Activated naive CD4-positive, alpha-beta T cell treated with anti-CD3 and anti-CD28 coated beads, Interleukin-2, amount 50 U/mL, for 24 hours (primary cell): ENCODE measurements around the gene PALD1.
A peak's percentile ranks its signal among the peaks of the same experiment; 100 is the strongest.
"Not testable (repeated sequence)": the region's sequence is repeated elsewhere in the genome, so short reads cannot be mapped to it uniquely, and the experiment has no call there.

Experiments used
- H3K27ac Mint-ChIP-seq: one replicate; pipeline ENCODE4 v1.8.0; 2021; ENCODE audit warnings: mild to moderate bottlenecking, mixed read lengths
- H3K27me3 Mint-ChIP-seq: one replicate; pipeline ENCODE4 v1.8.0; 2021; ENCODE audit warnings: mixed read lengths
- H3K36me3 Mint-ChIP-seq: one replicate; pipeline ENCODE4 v1.8.0; 2021; ENCODE audit warnings: mixed read lengths
- H3K4me1 Mint-ChIP-seq: one replicate; pipeline ENCODE4 v1.8.0; 2021; ENCODE audit warnings: mixed read lengths
- H3K4me3 Mint-ChIP-seq: one replicate; pipeline ENCODE4 v1.8.0; 2021; ENCODE audit warnings: mild to moderate bottlenecking, mixed read lengths
- H3K9me3 Mint-ChIP-seq: one replicate; pipeline ENCODE4 v1.8.0; 2021; ENCODE audit warnings: mixed read lengths

Gene PALD1

DNA sequence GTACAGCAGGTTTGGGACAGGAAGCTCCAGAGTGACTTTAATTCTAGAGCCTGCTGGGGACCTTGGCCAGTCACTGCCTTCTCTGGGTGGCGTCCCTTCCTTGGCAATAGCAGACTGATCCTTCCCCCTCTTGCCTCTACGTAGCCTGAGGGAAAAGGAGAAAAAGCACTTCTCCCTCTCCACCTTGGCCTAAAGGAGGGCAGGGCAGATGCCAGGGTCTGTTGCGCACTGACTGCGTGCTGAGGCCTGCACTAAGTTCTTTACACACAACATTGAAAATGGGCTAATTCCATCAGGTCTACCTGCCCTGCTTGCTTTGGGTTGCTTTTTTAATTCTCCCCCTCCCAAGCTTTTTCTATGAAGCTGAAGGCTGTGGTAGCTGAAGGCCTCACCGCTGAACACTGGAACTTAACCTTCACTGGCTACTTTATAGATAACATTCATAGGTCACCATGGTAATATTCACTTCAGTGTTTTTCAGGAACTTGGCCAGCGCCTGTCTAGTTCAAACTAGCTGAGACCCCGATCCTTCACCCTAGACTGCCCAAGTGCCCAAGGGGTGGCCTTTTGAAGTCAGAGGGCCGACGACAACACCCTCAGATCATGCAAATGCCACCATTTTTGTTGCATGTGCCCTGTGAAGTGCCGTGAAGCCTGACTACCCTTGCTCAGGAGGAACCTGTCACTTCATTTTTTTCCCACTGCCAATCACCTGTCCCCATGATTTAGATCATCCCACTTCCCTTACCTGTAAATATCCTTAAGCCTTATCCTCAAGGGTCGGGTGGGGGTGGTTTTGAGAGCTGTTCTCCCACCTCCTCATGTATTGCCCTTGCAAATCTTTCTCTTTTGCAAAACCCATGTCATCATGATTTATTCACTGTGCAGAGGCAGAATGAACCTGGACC, 95.3 kb downstream of the PALD1 start:
- H3K9me3 Mint-ChIP-seq: no peaks in the 10 kb centered on the region
- peaks cover 35% of the 10 kb centered on the region for H3K4me1 Mint-ChIP-seq
- no peak overlapping the region for H3K27ac Mint-ChIP-seq
- H3K4me3 Mint-ChIP-seq: no peak overlapping the region
- H3K36me3 Mint-ChIP-seq: no peaks in the 10 kb centered on the region
- H3K27me3 Mint-ChIP-seq: no peaks in the 10 kb centered on the region

GRCh38 chr10:70575486-70575873, 96.9 kb downstream of the PALD1 start:
- Mint-ChIP-seq H3K36me3 (no peaks in the 10 kb centered on the region), H3K9me3 (no peaks in the 10 kb centered on the region), H3K27ac (peak overlapping the region; percentile 1), H3K4me1 (peaks cover 50% of the 10 kb centered on the region), H3K27me3 (no peaks in the 10 kb centered on the region), H3K4me3 (no peak overlapping the region)

DNA sequence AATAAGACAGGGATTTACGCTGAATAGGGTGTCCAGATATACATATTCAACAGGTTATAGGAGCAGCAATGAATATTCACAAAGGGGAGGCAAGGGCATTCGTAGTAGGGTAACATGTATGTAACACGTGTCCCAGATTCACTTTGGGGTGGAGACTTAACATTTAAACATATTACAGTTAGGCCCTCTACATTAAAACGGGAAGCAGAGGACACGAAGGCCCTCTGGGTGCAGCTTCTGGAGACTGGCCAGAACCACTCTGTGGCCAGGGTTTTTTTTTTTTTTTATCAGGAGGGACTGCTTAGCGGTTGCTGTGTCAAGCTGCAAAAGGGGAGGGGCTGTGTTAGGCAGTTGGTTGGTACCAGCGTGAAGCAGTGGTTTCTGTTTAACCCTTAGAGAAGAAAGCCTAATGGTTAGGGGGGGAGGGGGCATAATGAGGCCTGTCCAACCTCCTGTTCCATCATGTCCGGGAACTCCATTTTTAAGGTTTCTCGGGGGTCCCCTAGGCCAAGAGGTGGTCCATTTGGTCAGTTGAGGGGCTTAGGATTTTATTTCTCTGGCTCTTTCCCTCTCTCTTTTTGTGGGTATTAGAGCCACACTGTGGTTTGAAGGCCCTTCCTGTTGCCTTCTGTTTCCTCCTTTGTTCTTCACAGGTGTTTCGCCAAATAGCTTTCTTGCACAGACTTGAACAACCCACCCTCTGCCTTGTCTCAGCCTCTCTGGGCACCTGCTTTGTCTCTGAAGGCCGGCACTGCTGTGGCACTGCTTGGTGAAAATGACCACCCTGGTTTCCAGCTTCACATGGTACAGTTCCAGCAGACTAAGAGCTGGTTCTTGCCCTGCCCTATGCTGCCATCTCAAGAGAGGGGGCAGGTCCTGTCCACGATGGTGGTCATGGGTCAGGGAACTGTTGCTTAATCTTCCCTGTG, 97.6 kb downstream of the PALD1 start:
- H3K4me3 Mint-ChIP-seq: no peak overlapping the region
- H3K27me3 Mint-ChIP-seq: no peaks in the 10 kb centered on the region
- peak overlapping the region; percentile 1 for H3K27ac Mint-ChIP-seq
- H3K36me3 Mint-ChIP-seq: no peaks in the 10 kb centered on the region
- H3K9me3 Mint-ChIP-seq: no peaks in the 10 kb centered on the region
- H3K4me1 Mint-ChIP-seq: peaks cover 50% of the 10 kb centered on the region

DNA sequence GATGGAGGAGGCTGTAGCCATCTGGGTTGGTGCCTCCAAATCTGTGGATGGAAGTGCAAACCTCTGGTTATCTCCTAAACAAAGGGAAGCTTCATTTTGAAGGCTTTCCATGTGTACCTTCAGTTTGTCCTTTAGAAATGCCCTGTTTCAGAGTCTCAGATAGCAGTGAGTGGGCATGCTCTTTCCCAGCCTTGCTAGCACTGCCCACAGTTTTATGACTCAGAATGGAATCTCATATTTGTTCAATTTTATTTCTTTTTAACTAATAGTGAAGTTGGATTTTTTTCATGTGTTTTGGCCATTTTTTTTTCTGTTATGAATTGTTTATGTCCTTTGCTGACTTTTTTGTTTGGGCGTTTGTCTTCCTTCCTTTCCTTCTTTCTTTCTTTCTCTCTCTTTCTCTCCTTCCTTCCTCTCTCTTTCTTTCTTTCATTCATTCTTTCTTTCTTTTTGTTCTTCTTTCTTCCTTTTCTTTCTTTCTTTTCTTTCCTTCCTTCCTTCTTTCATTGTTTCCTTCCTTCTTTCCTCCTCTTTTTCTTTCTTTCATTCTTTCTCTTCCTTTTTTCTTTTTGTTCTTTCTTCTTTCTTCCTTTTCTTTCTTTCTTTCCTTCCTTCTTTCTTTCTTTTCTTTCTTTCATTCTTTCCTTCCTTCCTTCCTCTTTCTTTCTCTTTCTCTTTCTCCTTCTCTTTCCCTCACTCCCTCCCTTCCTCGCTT, 98.4 kb downstream of the PALD1 start:
- H3K4me3 Mint-ChIP-seq: peak overlapping the region; percentile 7
- H3K4me1 Mint-ChIP-seq: peaks cover 50% of the 10 kb centered on the region
- H3K36me3 Mint-ChIP-seq: no peaks in the 10 kb centered on the region
- no peaks in the 10 kb centered on the region for H3K9me3 Mint-ChIP-seq
- no peaks in the 10 kb centered on the region for H3K27me3 Mint-ChIP-seq
- H3K27ac Mint-ChIP-seq: peak overlapping the region; percentile 43

- peak overlapping the region; percentile 64 for H3K4me3 Mint-ChIP-seq
- no peaks in the 10 kb centered on the region for H3K27me3 Mint-ChIP-seq
- no peaks in the 10 kb centered on the region for H3K9me3 Mint-ChIP-seq
- peaks cover 50% of the 10 kb centered on the region for H3K4me1 Mint-ChIP-seq
- peak overlapping the region; percentile 43 for H3K27ac Mint-ChIP-seq
- H3K36me3 Mint-ChIP-seq: no peaks in the 10 kb centered on the region
Observed at GRCh38 chr10:70578371-70578947, 99.9 kb downstream of the PALD1 start.

DNA sequence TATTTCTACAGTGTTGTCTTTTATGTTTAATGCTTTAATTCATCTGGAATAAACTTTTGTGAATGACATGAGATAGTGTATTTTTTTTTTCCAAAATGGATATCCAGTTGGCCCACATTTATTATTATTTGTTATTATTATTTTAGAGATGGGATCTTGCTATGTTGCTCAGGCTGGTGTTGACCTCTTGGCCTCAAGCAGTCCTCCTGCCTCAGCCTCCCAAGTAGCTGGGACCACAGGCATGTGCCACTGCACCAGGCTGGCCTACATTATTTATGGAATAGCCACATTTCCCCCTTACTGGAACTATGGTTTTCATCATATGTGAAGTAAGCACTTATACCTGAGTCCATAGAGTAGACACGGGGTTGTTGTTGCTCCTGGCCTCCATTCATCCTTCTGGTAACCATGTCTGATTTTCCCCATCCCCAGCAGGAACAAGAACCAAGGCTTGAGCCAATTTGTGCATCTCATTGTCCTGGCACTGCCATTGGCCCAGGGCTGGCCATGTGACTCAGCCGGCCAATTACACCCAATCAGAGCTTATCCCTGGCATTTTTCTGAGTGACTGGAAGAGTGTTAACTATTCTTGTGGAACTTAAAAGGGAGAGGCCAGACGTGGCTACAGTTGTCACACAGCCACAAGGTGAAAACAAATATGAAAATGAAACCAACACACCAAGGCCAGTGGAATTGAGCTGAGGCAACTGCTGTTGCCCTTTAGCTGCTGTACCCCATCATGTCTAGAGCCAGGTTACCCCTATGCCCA, 100.9 kb downstream of the PALD1 start:
- H3K27ac Mint-ChIP-seq: peak overlapping the region; percentile 52

DNA sequence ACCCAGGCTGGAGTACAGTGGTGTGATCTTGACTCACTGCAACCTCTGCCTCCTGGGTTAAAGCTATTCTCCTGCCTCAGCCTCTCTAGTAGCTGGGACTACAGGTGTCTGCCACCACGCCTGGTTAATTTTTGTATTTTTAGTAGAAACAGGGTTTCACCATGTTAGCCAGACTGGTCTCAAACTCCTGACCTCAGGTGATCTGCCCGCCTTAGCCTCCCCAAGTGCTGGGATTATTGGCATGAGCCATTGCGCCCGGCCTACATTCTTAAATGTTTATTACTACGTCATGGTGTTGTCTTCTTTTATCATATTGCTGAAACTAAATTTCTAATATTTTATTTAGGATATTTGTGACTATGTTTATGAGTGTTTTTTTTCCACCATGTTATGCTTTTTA, 102.6 kb downstream of the PALD1 start:
- H3K36me3 Mint-ChIP-seq, H3K27ac Mint-ChIP-seq, H3K9me3 Mint-ChIP-seq, H3K4me3 Mint-ChIP-seq, H3K27me3 Mint-ChIP-seq: not testable (repeated sequence)
- peaks cover 42% of the 10 kb centered on the region for H3K4me1 Mint-ChIP-seq

More for the DNA sequence above, 100.9 kb downstream of the PALD1 start:
- Mint-ChIP-seq H3K36me3 (no peaks in the 10 kb centered on the region), H3K9me3 (no peaks in the 10 kb centered on the region), H3K4me3 (peak overlapping the region; percentile 64), H3K27me3 (no peaks in the 10 kb centered on the region), H3K4me1 (peaks cover 50% of the 10 kb centered on the region)

- H3K27me3 Mint-ChIP-seq: no peaks in the 10 kb centered on the region
- H3K27ac Mint-ChIP-seq: no peak overlapping the region
- peaks cover 23% of the 10 kb centered on the region for H3K4me1 Mint-ChIP-seq
- H3K4me3 Mint-ChIP-seq: no peak overlapping the region
- H3K36me3 Mint-ChIP-seq: no peaks in the 10 kb centered on the region
- H3K9me3 Mint-ChIP-seq: no peaks in the 10 kb centered on the region
Observed at GRCh38 chr10:70582793-70583668, 104.5 kb downstream of the PALD1 start.

- no peaks in the 10 kb centered on the region for H3K36me3 Mint-ChIP-seq
- H3K4me1 Mint-ChIP-seq: peaks cover 17% of the 10 kb centered on the region
- no peaks in the 10 kb centered on the region for H3K9me3 Mint-ChIP-seq
- peak overlapping the region; percentile 63 for H3K27ac Mint-ChIP-seq
- no peak overlapping the region for H3K4me3 Mint-ChIP-seq
- H3K27me3 Mint-ChIP-seq: no peaks in the 10 kb centered on the region
Observed at GRCh38 chr10:70583669-70584037, 105.1 kb downstream of the PALD1 start.

GRCh38 chr10:70584366-70584765, 105.8 kb downstream of the PALD1 start:
- Mint-ChIP-seq H3K4me1 (peaks cover 10% of the 10 kb centered on the region), H3K4me3 (no peak overlapping the region), H3K27me3 (no peaks in the 10 kb centered on the region)

GRCh38 chr10:70584909-70585544, 106.5 kb downstream of the PALD1 start:
- peaks cover 3% of the 10 kb centered on the region for H3K4me1 Mint-ChIP-seq
- no peak overlapping the region for H3K27ac Mint-ChIP-seq
- H3K9me3 Mint-ChIP-seq: no peaks in the 10 kb centered on the region
- no peaks in the 10 kb centered on the region for H3K36me3 Mint-ChIP-seq
- H3K4me3 Mint-ChIP-seq: no peak overlapping the region
- no peaks in the 10 kb centered on the region for H3K27me3 Mint-ChIP-seq

More at GRCh38 chr10:70584366-70584765, 105.8 kb downstream of the PALD1 start:
- no peaks in the 10 kb centered on the region for H3K9me3 Mint-ChIP-seq
- no peaks in the 10 kb centered on the region for H3K36me3 Mint-ChIP-seq
- H3K27ac Mint-ChIP-seq: no peak overlapping the region

GRCh38 chr10:70585578-70586169, 107.1 kb downstream of the PALD1 start:
- H3K4me1 Mint-ChIP-seq: no peaks in the 10 kb centered on the region
- no peaks in the 10 kb centered on the region for H3K36me3 Mint-ChIP-seq
- no peak overlapping the region for H3K4me3 Mint-ChIP-seq
- no peaks in the 10 kb centered on the region for H3K9me3 Mint-ChIP-seq
- peak overlapping the region; percentile 35 for H3K27ac Mint-ChIP-seq
- no peaks in the 10 kb centered on the region for H3K27me3 Mint-ChIP-seq

- no peaks in the 10 kb centered on the region for H3K9me3 Mint-ChIP-seq
- H3K36me3 Mint-ChIP-seq: no peaks in the 10 kb centered on the region
- H3K4me3 Mint-ChIP-seq: no peak overlapping the region
- no peaks in the 10 kb centered on the region for H3K27me3 Mint-ChIP-seq
- no peak overlapping the region for H3K27ac Mint-ChIP-seq
- no peaks in the 10 kb centered on the region for H3K4me1 Mint-ChIP-seq
Observed at GRCh38 chr10:70586348-70586930, 107.9 kb downstream of the PALD1 start.
